H4 (cell line): Measurements from ENCODE around the gene MOXD1. TPM values are rescaled to one million over a fixed set of nuclear protein-coding genes. Genes with fewer than 3 reads are reported as not detected.
"Not testable (repeated sequence)": the region's sequence is repeated elsewhere in the genome, so short reads cannot be mapped to it uniquely, and the experiment has no call there.

Source experiments
- DNase-seq: peaks from one replicate; pipeline ENCODE4 v3.0.0-alpha.2; 2015; ENCODE audit warnings: low spot score
- total RNA-seq: library from RNA; depleted of rRNA; stranded (reverse); fragments of >200 nt; shearing (Covaris generic); gene quantifications from 2 replicates; pipeline ENCODE4 v1.2.3, GENCODE V29; 2014

MOXD1 gene
- total RNA-seq, 1 experiment from 2014 or later, result 2.4 TPM

DNA sequence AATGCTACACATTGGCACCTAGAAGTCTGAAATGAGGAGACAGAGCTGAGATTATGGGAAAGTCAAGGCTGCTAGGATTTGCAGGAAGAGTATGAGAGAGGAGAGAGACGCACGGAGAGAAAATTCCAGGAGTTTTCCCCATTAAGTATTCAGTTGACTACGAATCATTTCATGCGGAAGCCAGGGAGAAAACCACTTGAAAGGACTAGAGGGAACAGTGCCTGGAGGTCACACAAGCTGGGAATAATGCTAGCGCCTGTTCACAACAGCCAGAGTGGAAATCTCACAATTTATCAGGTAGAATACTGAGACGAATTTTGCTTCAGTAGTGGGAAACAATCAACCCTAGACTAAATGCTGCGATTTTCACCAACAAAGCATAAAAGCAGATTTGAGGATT, 118.6 kb downstream of the MOXD1 start:
- no peak for DNase-seq

DNA sequence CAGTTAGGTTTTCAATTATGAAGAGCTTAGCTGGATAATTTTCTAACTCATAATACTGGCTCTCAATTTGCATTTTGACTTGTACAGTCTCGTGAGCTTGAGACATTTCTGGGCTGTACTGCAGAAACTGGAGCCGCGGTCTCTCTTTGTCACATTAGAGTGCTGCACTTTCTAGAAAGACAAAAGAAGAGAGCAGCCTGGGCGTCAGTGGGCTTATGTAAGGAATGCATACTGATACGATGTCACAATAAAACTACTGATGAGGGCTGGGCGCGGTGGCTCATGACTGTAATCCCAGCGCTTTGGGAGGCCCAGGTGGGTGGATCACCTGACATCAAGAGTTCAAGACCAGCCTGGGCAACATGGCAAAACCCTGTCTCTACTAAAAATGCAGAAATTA, 120.8 kb downstream of the MOXD1 start:
- no peak for DNase-seq

DNA sequence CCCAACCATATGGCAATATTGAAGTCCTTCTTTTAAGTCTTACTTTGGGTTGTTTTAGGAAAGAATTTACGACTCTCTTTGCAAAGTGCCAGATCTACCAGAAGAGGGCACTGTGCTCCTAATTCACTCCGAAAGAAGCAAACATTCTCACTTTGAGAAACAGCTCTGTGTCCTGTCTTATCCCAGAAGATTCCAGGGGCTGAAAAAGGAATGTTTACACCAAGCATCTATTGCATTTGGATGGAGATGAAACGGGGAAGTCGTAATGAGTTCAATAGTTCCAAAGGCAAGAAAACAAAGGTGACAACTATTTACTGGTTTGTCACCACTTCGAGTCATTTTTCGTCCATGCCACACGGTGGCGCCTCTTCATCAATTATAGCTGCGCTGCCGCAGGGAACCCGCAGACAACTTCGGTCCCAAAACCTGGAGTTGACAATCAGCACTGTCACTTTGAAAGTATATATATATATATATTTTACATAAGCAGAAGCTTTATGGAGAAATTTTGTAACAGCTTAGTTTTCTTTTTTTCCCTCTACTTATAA, 121.6 kb downstream of the MOXD1 start:
- peak; percentile 45 for DNase-seq

DNA sequence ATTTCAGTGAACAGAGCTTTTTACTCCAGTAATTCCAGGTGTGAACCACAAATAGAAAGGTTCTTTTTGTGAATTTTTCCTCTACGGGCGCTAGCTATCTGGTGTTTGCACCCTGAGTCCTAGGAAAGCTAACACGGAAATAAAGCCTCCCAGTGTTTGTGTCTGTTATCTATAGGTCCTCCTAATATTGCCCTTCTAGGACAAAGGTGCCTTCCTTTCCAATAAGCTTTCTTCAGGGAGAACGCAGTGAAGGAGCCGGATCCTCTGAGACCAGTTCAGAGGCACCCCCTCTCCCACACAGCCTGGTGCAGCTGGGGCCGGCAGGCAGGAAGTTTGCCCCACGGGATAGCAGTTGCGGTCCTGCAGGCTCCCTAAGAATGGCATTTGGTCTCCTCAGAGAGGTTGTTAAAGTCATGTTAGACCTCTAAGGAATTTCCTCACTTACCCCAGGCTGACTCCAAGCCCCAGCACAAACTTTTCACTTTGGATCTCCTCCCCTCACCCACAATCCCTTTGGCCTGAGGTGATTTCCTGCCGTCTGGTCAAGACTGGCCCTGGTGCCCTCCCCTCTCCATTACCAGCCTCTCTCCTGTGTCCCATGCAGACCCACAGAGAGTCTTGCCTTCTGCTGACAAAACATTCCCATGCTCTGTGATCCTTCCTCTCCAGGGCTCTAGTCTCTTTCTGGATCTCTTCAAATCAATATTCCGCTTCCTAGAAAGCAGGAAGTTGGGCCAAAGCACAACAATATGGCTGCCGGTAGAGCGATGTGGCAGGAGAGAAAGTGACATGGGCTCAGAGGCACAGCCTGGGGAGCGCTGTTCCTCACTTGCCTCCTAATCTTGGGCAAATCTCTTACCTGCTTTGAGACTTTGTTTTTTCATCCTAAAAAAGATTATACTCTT, 126.0 kb downstream of the MOXD1 start:
- no peak for DNase-seq

DNA sequence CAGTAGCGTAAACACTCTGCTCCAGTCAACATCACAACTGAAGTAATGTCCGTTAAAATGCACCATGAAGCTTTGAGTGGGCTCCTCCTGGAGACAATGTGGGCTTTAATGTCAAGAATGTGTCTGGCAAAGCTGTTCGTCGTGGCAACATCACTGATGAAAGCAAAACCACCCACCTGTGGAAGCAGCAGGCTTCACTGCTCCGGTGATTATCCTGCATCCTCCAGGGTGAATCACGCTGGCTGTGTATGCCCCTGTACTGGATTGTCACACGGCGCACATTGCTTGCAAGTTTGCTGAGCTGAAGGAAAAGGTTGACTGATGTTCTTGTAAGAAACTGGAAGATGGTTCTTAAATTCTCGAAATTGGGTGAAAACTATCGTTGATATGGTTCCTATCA, 128.5 kb downstream of the MOXD1 start:
- no peak for DNase-seq

DNA sequence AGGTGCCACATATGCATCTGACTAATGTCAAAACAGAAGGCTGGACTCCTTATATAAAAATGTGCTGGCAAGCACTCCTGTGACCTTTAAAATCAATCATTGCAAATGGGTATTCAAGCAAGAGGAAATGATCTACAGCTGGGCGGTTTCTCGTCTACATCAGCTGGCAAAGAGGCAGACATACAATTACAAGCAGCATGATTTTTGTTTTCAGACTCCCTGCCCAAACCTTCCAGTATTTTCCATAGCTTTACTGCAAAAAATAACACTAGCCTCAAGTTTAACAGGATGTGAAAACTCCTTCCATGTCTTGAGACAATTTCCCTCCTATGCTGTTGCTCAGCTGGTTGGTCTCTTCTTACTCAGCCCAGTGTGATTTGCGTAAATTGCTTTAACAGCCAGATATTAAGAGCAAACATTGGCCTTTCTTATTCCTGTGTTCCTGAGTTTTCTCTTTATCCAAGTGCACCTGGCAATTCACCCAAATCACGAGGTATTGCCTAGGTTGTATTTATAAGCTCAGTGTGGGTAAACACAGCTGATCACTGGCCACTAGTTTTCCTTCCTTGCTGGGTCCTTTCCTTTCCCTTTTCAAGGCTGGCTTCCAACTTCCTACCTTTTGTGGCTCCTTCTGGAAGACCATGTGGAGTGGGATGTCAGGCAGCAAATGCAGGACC, 130.4 kb downstream of the MOXD1 start:
- DNase-seq, result no peak

DNA sequence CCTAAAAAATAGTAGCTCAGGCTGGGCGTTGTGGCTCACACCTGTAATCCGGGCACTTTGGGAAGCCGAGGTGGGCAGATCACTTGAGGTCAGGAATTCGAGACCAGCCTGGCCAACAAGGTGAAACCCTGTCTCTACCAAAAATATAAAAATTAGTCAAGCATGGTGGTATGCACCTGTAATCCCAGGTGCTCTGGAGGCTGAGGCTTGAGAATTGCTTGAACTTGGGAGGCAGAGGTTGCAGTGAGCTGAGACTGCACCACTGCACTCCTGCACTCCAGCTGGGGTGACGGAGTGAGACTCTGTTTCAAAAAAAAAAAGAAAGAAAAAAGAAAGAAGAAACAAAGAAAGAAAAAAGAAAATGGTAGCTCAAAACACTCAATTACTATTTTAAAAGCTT, 132.6 kb downstream of the MOXD1 start:
- DNase-seq, result not testable (repeated sequence)

DNA sequence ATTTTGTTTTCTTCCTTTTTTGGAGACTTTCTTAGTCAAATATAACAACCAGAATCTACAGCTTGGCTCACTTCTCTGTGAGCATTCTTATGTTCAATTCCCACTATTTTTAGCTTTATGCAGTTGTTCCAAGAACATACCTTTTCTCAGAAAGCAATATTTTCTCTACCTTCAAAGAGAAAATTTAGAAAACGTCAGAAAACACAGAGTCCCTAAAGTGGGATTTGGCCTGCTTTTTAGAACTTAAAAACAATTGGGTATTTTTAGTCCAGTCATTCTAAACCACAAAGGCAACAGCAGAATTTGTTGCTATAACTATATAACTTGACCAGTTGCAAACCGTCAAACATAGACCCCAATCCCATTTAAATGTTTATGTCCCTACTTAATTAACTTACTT, 133.1 kb downstream of the MOXD1 start:
- no peak for DNase-seq

DNA sequence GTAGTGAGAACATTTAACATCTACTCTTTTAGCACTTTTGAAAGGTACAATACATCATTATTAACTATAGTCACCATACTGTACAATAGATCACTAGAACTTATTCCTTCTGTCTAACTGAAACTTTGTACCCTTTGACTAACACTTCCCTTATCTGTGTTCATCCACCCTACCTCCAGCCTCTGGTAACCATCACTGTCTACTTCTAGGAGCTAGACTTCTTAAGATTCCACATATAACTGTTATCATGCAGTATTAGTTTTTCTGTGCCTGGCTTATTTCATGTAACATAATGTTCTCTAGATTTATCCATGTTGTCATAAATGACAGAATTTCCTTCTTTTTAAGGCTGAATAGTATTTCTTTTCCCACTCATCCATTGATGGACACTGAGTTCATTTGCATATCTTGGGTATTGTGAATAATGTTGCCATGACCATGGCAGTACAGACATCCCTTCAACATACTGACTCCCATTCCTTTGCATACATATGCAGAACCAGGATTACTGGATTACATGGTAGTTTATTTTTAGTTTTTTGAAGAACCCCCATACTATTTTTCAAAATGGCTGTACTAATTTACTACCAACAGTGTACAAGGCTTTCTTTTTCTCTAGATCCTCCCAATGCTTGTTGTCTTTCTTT, 135.7 kb downstream of the MOXD1 start:
- DNase-seq, result no peak

DNA sequence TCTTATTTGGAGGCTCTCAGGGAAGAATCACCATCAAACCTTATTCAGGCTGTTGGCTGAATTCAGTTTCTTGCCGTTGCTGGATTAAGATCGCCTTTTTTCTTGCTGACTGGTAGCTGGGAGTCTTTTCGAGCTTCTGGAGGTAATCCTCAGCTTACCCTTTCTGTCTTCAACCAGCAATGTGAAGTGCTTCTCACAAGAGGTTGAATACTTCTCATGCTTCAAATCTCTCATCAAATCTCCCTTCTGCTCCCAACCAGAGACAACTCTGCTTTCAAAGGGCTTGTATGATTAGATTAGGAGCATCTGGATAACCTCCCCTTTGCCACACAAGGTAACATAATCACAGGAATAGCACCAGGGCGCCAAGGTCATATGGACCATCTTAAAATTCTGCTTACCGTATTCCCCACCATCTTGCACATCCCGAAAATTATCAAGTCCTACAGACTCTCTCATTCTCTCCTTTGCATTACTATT, 137.2 kb downstream of the MOXD1 start:
- no peak for DNase-seq

DNA sequence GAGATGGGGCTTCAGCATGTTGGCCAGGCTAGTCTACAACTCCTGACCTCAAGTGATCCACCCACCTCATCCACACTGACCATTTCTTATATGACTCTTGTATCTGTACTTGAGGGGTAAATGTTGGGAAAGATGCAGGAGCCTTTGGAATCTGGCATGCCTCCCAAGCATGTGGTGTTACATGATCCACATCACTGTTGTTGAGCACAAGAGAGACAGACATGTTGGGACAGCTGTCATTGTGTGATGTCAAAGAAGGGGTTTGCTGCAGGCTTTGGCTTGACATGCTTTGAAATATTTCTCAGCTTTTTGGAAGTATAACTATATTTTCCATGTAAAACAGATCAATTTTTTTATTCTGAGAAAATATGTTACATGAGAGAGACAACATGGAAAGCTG, 139.9 kb downstream of the MOXD1 start:
- DNase-seq, result no peak

DNA sequence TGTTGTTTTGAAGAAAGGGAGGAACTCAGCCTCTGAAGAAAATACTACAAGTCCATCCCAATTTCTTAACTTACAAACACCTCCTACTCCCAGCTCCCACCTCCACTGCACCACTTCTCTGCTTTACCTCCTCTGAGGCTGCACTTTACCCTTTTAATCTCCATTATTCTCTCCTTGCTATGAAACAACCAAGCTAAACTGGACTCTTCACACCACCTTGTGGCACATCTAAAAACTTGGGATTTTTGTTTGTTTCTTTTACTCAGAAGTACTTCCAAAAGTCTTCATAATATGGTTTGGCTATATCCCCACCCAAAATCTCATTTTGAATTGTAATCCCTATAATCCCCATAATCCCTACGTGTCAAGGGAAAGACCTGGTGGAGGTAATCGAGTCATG, 142.2 kb downstream of the MOXD1 start:
- DNase-seq, result peak; percentile 4

DNA sequence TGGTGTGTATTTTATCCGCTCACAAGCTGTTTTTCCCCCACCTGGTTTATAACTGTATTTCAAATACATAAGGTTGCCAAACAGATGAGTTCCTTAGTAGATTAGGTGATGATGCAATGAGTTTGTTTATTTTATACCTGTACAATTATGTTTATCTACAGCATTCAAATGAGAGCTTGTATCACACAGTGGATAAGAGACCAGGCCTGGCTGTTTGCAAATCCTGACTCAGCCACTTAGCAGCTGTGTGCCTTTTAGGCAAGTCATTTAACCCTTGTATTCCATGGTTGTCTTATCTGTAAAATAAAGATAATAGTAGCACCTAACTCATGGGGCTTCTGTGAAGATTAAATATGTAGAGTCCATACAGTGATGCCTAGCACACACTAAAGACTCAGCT, 143.7 kb downstream of the MOXD1 start:
- DNase-seq, result no peak

DNA sequence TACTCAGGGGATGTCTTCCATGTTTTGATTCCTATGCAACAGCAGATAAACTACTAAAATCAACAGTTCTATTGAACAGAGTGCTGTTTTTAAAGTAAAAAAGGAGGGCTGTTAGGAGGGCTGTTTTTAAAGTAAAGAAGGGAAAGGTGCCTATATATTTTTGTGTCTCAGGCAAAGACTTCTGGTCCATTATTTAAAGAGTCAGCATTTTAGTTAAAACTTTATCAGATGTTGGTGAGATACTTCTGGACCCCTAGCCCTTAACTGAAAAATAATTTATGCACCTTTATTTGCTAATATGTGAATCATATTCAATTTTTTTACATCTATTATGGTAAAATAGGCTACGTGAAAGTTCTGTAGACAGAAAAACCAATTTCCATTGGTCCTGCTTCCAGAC, 144.8 kb downstream of the MOXD1 start:
- no peak for DNase-seq

DNA sequence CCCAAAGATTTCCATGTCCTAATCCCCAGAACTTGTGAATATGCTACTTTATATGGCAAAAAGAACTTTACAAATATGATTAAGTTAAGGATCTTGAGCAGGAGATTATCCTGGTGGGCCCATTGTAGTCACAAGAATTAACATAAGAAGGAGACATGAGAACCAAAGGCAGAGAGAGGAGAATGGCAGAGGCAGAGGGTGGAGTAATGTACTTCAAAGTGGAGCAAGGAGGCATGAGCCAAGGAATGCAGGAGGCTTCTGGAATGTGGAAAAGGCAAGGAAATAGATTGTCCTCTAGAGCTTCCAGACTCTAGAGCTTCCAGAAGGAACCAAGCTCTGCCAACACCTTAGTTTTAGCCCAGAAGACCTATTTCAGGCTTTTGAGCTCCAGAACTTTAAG, 147.4 kb downstream of the MOXD1 start:
- no peak for DNase-seq

DNA sequence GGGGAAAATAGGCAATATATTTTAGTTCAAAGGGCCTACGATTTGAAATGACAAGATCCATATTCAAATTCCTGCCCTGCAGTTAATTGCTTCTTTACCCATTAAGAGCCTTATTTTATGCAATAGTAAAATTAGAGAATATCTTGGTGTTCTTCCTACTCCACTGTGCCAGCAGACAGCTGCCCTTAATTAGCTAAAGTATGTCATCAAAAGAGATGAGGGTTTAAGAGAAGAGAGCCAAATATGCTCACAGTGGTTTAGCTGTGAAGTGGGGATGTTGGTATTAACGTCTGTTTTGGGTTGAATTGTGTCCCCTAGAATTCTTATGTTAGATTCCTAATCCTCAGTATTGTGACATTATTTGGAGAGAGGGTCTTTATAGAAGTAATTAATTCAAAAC, 148.1 kb downstream of the MOXD1 start:
- no peak for DNase-seq

DNA sequence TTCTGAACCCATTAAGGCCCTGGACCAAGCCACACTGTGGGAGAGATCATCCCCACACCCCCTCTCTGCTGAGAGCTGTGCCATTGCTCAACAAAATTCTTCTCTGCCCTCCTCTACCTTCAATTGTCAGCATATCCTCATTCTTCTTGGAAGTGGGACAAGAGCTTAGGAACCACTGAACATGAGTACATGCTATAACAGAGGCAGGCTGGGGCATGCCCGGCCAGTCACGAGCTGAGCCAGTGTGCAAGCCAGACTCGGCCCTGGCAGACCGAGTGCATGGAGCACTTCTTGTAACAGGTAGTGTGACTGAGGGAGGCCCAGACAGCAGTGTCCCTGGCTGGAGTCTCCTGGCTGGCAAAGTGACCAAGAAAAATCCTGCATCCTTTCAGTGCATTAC, 149.2 kb downstream of the MOXD1 start:
- DNase-seq, result no peak

DNA sequence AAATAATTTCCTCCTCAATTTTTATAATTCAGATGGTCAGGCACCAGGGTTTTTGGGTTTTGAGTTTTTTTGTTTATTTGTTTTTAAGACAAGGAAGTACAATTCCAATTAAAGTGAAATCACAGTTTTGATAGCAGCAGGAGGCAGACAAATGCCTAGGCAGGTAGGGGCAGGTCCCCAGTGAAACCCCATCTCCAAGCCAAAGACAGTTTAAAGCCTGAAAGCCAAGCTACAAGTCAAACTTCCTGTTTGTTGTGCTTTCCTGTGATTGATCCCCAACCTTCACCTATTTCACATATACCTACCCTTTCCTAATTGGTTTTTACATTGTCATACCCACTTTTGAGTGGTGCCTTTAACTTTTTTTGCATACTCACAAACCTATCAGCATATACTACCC, 149.6 kb downstream of the MOXD1 start:
- no peak for DNase-seq

DNA sequence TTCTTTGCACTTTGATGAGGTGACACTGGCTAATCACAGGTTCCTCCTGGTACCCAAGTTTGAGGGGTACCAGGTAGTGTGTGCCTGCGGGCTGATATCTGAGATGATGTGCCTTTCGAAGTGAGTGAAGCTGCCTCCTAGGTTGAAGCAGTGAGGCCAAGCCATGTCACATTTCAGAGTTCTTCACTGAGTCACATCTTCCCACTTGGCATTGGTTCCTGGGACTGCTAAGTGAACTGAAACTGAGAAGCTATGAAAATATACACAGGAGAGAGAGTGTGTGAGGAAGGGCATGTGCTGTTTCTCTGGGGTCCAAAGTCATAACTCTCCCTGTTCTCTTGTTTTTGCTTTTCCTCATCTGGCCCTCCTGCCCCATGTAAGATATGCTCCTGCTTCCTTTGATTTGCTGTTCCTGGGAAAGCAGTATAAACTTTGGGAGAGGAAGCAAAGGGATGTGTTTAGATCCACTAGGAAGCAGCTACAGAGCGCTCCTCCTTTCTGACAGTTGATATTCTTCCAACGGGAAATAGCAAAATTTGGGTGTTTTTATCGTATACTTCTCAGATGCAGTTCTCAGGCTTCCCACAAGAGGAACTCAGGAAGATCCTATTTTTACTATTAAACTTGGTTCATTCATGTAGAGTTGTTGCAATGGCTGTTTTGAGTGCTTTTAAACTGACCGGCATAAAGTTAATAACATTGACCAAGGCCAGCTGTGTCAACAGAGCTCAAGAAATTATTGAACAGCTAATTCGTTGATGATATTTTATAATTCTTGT, 153.7 kb downstream of the MOXD1 start:
- DNase-seq, result no peak

DNA sequence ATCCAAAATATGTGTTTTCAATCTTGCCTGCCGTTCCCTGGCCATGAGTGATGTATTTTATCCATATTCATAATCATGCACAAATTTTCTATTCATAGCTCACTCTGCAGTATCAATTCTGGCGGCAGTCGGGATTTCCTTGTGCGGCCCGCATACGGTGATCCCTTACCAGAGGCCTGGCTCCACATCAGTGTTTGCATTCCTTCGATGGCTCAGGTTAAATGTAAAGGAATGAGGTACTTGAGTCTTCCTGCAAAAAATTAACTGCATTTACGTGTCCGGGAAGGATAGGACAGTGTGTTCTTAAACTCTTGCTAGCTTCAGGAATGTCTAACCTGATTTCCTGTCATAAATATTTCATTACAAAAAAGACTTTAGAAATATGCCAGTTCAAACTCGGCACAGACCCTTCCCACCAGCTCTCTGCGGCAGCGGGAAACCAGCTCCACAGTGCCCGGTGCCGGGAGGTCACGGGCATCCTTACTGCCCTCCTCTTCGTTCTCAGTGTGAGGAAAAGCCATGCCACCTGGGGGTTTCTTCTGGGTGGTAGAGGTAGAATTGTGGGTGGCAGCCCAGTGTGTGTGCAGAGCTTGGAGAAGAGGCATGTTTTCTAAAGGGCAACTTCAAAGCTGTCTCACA, 154.5 kb downstream of the MOXD1 start:
- no peak for DNase-seq

DNA sequence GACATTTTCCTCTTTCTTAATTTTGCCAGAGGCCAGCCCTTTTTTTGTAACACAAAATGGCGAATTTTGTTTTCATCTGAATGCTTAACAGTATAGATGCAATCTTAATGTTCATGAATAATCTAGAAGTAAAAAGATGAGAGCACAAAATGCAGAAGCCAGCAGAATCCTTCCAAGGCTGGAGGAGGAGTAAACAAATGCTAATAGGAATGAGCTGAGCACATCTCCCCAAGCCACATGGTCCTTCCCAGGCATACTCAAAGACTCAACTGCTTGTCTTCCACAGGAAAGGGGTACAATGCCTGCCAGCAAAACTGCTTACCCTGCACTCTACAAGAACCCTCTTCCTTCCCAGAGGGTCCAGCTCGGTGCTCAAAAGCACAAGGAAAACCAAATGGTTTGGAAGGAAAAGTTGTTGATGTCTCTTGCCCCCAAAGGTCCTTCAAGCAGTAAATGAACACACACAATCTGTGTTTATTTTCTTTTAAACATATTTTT, 155.1 kb downstream of the MOXD1 start:
- DNase-seq, result no peak
